ENCODE measurements around the gene PLCD3. TPM values are rescaled to one million over a fixed set of nuclear protein-coding genes. Genes with fewer than 3 reads are reported as not detected.

Gene PLCD3
- total and polyA plus RNA-seq, 10 of the 15 experiments (the other 5 are each of a cell fraction or from before 2014, with no cell fraction given) = 0.02 to 1.6 (median 0.44) TPM

- Histone ChIP-seq H3K4me2 (ENCODE audit: control insufficient read depth, insufficient read depth) (no peak overlapping the region), H3K27ac (ENCODE audit: control insufficient read depth, insufficient read depth) (no peak overlapping the region), H3K27me3 (replicated peaks in 1 of 2; ENCODE audit: control insufficient read depth in 2 of 2, insufficient read depth in 2 of 2, low read length in 1 of 2) (no peaks in the 10 kb centered on the region), H3K36me3 (ENCODE audit: control insufficient read depth in 2 of 2, insufficient read depth in 2 of 2, low read length in 1 of 2) (peaks cover 10 to 11% of the 10 kb centered on the region in 2 experiments), H3K79me2 (ENCODE audit: control insufficient read depth, insufficient read depth, low read length) (peaks cover 59% of the 10 kb centered on the region), H3K9me3 (replicated peaks; ENCODE audit: control insufficient read depth, insufficient read depth, low read length) (no peaks in the 10 kb centered on the region), H2AFZ (ENCODE audit: control insufficient read depth, low read depth, low read length) (no peak overlapping the region), H4K20me1 (ENCODE audit: control insufficient read depth, insufficient read depth) (no peaks in the 10 kb centered on the region), H3K4me3 (no peak overlapping the region), H3K4me1 (ENCODE audit: control insufficient read depth, insufficient read depth, low read length) (peaks cover 19% of the 10 kb centered on the region), H3K9ac (ENCODE audit: control insufficient read depth, insufficient read depth, low read length) (no peak overlapping the region)
- in situ Hi-C loops (cut with MboI) (no loop called here), intact Hi-C loops (cut with micrococcal nuclease; ENCODE audit: unreplicated experiment) (no loop called here)
- TF ChIP-seq IKZF1 (conservative IDR thresholded peaks at IDR 0.05) = no peak
- no peak for TF ChIP-seq TCF7 (IDR thresholded peaks at IDR 0.05; ENCODE audit: borderline replicate concordance)
- TF ChIP-seq MYB (IDR thresholded peaks at IDR 0.05; ENCODE audit: borderline replicate concordance, low read depth, low read length) = no peak
- TF ChIP-seq ATF2 (IDR thresholded peaks at IDR 0.05; ENCODE audit: low read length) = no peak
- no peak for TF ChIP-seq SKIL (IDR thresholded peaks at IDR 0.05; ENCODE audit: low read depth, poor library complexity, severe bottlenecking)
- no peak for TF ChIP-seq CBFB (IDR thresholded peaks at IDR 0.05; ENCODE audit: low read depth)
- TF ChIP-seq KLF5 (IDR thresholded peaks at IDR 0.05; ENCODE audit: partially characterized antibody) = no peak
- TF ChIP-seq RBBP5 (conservative IDR thresholded peaks at IDR 0.05) = no peak
- TF ChIP-seq ZBTB11 (CRISPR knock-in tag; IDR thresholded peaks at IDR 0.05) = no peak
- no peak for TF ChIP-seq PAX5 (IDR thresholded peaks at IDR 0.05; ENCODE audit: borderline replicate concordance, low read depth, low read length)
- no peak for ATAC-seq
- no peak for DNase-seq (ENCODE audit: low read depth, low spot score)
- no peak for FAIRE-seq
- no TSS peak for BruUV-seq (replicated peaks)
- RAD21 ChIA-PET (ENCODE audit: unreplicated experiment) = no interaction called here
- SMC1A ChIA-PET (ENCODE audit: uncharacterized antibody, unreplicated experiment) = interaction anchor here (1.0 to 2.1 kb wide), 2 partner anchors 15 to 25 kb away, joined by 3 to 4 read pairs; no protein-coding TSS in a partner anchor
- POLR2A ChIA-PET = interaction anchor here (1.5 kb wide), 1 partner anchor 13 kb away, joined by 6 read pairs; the partner anchor contains the start of gene NMT1
- 88% methylated on average over 5 of the region's 5 CpGs for WGBS (ENCODE audit: insufficient coverage, insufficient replicate concordance, low lambda C conversion rate, missing lambda C conversion rate)
- CTCF ChIA-PET = interaction anchor here (3.1 kb wide), 1 partner anchor 26 kb away, joined by 12 read pairs; no protein-coding TSS in a partner anchor
These were observed 58.8 kb downstream of the PLCD3 start for GRCh38 chr17:45073414-45074070.
